Activated gamma-delta T cell treated with anti-CD3 and anti-CD28 coated beads, Interleukin-2, amount 50 U/mL, for 16 hours (primary cell): ENCODE measurements around the gene LSM14A.
"Not testable (repeated sequence)": the region's sequence is repeated elsewhere in the genome, so short reads cannot be mapped to it uniquely, and the experiment has no call there.

Source experiments
- DNase-seq: peaks from one replicate; pipeline ENCODE4 v3.0.0-alpha.2; 2020; ENCODE audit warnings: low read depth

The LSM14A gene

GRCh38 chr19:34171877-34172660 is at the start of gene LSM14A:
Gene LSM14A (plus strand): TSS chr19:34172504. CDS start chr19:34172643, 139 bp downstream.
- peak; percentile 85 for DNase-seq

- no peak for DNase-seq
These were observed 47.5 kb upstream of the LSM14A start for GRCh38 chr19:34124828-34125227.

- DNase-seq, result no peak
These were observed 45.3 kb upstream of the LSM14A start for GRCh38 chr19:34126966-34127365.

GRCh38 chr19:34127684-34128189 is 44.6 kb upstream of the LSM14A start:
- no peak for DNase-seq

- no peak for DNase-seq
These were observed 43.6 kb upstream of the LSM14A start for GRCh38 chr19:34128558-34129250.

GRCh38 chr19:34131100-34131499 is 41.2 kb upstream of the LSM14A start:
- no peak for DNase-seq

- DNase-seq, result not testable (repeated sequence)
These were observed 40.2 kb upstream of the LSM14A start for GRCh38 chr19:34132145-34132544.

GRCh38 chr19:34132706-34133105 is 39.6 kb upstream of the LSM14A start:
- DNase-seq, result not testable (repeated sequence)

GRCh38 chr19:34134190-34135053 is 37.9 kb upstream of the LSM14A start:
- DNase-seq, result peak; percentile 90

GRCh38 chr19:34135054-34135800 is 37.1 kb upstream of the LSM14A start:
- DNase-seq, result no peak

- no peak for DNase-seq
These were observed 36.3 kb upstream of the LSM14A start for GRCh38 chr19:34135821-34136611.

- DNase-seq, result no peak
These were observed 31.3 kb upstream of the LSM14A start for GRCh38 chr19:34141025-34141424.

GRCh38 chr19:34142440-34142839 is 29.9 kb upstream of the LSM14A start:
- DNase-seq, result no peak

- DNase-seq, result peak; percentile 20
These were observed 26.5 kb upstream of the LSM14A start for GRCh38 chr19:34145741-34146202.

GRCh38 chr19:34148658-34149185 is 23.6 kb upstream of the LSM14A start:
- no peak for DNase-seq

GRCh38 chr19:34149873-34150272 is 22.4 kb upstream of the LSM14A start:
- DNase-seq, result no peak

GRCh38 chr19:34150558-34150957 is 21.7 kb upstream of the LSM14A start:
- no peak for DNase-seq

GRCh38 chr19:34151439-34151838 is 20.9 kb upstream of the LSM14A start:
- no peak for DNase-seq

- no peak for DNase-seq
These were observed 17.9 kb upstream of the LSM14A start for GRCh38 chr19:34154401-34154800.

- DNase-seq, result no peak
These were observed 16.6 kb upstream of the LSM14A start for GRCh38 chr19:34155686-34156085.
